ENCODE results near the gene SRD5A1.
"Not testable (repeated sequence)": the region's sequence is repeated elsewhere in the genome, so short reads cannot be mapped to it uniquely, and the experiment has no call there.

The SRD5A1 gene

DNA sequence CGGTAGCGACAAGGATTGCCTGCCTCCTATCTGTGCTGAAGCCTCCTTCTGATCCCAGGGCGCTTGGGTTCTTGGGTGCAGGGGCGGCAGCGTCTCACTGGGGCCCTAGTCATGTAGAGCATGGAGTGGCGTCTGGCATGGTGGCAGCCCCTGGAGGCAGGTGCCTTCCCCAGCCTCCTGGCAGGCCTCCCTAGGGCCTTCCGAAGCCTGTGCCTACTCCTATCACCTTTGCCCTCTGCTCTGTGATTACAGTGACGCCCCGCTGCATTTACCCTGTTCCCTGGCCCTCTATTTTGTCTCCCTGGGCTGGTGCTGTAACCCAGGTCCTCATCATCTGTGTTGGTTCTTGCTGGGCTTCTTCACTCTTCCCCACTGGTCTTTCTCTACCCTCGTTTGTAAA is 3.8 kb downstream of the SRD5A1 start:
- DNase-seq (ENCODE audit: low read depth): no peak
- TF ChIP-seq MYC (IDR thresholded peaks at IDR 0.05; ENCODE audit: low read depth, low read length) (no peak), POLR2A (IDR thresholded peaks at IDR 0.05; ENCODE audit: extremely low read depth, insufficient read length) (no peak)
- TF ChIP-seq, protein P1, sequence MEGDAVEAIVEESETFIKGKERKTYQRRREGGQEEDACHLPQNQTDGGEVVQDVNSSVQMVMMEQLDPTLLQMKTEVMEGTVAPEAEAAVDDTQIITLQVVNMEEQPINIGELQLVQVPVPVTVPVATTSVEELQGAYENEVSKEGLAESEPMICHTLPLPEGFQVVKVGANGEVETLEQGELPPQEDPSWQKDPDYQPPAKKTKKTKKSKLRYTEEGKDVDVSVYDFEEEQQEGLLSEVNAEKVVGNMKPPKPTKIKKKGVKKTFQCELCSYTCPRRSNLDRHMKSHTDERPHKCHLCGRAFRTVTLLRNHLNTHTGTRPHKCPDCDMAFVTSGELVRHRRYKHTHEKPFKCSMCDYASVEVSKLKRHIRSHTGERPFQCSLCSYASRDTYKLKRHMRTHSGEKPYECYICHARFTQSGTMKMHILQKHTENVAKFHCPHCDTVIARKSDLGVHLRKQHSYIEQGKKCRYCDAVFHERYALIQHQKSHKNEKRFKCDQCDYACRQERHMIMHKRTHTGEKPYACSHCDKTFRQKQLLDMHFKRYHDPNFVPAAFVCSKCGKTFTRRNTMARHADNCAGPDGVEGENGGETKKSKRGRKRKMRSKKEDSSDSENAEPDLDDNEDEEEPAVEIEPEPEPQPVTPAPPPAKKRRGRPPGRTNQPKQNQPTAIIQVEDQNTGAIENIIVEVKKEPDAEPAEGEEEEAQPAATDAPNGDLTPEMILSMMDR (IDR thresholded peaks at IDR 0.05; ENCODE audit: low read depth, low read length): no peak
- TF ChIP-seq, protein P2, sequence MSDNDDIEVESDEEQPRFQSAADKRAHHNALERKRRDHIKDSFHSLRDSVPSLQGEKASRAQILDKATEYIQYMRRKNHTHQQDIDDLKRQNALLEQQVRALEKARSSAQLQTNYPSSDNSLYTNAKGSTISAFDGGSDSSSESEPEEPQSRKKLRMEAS (IDR thresholded peaks at IDR 0.05; ENCODE audit: low read depth, low read length): no peak
- H3K4me3 ChIP-seq (ENCODE audit: low read depth, low read length): no peak overlapping the region

DNA sequence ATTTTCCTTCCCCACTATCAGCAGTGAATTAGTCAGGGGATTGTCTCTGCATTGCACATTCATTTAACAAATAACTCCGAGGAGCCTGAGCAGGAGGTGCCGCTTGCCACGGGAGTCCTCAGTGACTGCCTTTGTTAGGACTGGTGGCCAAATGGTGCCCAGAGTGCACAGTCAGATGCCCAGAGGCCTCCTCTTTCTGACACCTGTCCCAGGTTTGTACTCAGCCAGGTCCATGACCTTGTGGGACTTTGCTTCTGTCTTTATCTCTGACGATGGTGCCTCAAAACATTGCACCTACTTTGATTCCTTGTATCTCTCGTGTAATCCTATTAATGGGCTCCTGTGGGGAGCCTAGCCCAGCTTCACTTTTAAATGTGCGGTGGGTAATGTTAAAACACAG is 4.3 kb downstream of the SRD5A1 start:
- no peak for DNase-seq (ENCODE audit: low read depth)
- H3K4me3 ChIP-seq (ENCODE audit: low read depth, low read length): no peak overlapping the region
- no peak for TF ChIP-seq MYC (IDR thresholded peaks at IDR 0.05; ENCODE audit: low read depth, low read length)
- TF ChIP-seq, protein P1 (IDR thresholded peaks at IDR 0.05; ENCODE audit: low read depth, low read length): no peak
- TF ChIP-seq, protein P2 (IDR thresholded peaks at IDR 0.05; ENCODE audit: low read depth, low read length): no peak

GRCh38 chr5:6638236-6638635 is 5.0 kb downstream of the SRD5A1 start:
- DNase-seq (ENCODE audit: low read depth): peak; percentile 16
- TF ChIP-seq MYC (IDR thresholded peaks at IDR 0.05; ENCODE audit: low read depth, low read length) (no peak), POLR2A (IDR thresholded peaks at IDR 0.05; ENCODE audit: extremely low read depth, insufficient read length) (no peak)
- TF ChIP-seq, protein P1 (IDR thresholded peaks at IDR 0.05; ENCODE audit: low read depth, low read length): no peak
- TF ChIP-seq, protein P2 (IDR thresholded peaks at IDR 0.05; ENCODE audit: low read depth, low read length): no peak
- no peak overlapping the region for H3K4me3 ChIP-seq (ENCODE audit: low read depth, low read length)

GRCh38 chr5:6642655-6643054 is 9.4 kb downstream of the SRD5A1 start:
- TF ChIP-seq MYC (IDR thresholded peaks at IDR 0.05; ENCODE audit: low read depth, low read length) (no peak), POLR2A (IDR thresholded peaks at IDR 0.05; ENCODE audit: extremely low read depth, insufficient read length) (no peak)
- TF ChIP-seq, protein P1 (IDR thresholded peaks at IDR 0.05; ENCODE audit: low read depth, low read length): no peak
- TF ChIP-seq, protein P2 (IDR thresholded peaks at IDR 0.05; ENCODE audit: low read depth, low read length): no peak
- H3K4me3 ChIP-seq (ENCODE audit: low read depth, low read length): no peak overlapping the region
- no peak for DNase-seq (ENCODE audit: low read depth)

DNA sequence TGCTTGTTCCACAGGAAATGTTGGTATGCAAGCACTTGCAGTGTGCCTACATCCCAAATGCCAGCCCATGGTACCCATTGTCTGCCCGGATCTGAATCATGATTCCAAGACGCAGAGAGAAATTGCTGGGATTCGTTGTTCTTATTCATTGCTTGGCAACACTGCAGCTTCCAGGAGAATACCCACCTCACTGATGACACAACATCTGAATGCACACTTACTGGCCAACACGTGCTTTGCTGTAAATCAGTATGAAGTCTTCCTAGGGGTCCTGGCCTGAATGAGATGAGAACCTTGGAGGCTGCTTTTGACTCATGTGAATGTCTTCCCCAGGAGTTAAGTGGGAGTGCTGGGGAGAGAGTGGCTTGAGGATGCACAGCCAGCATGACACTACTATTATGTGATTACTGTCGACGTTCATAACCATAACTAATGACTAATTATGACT is 11.6 kb downstream of the SRD5A1 start:
- H3K4me3 ChIP-seq (ENCODE audit: low read depth, low read length): no peak overlapping the region
- DNase-seq (ENCODE audit: low read depth): no peak
- TF ChIP-seq MYC (IDR thresholded peaks at IDR 0.05; ENCODE audit: low read depth, low read length): no peak
- TF ChIP-seq, protein P1 (IDR thresholded peaks at IDR 0.05; ENCODE audit: low read depth, low read length): no peak
- TF ChIP-seq POLR2A (IDR thresholded peaks at IDR 0.05; ENCODE audit: extremely low read depth, insufficient read length): no peak
- TF ChIP-seq, protein P2 (IDR thresholded peaks at IDR 0.05; ENCODE audit: low read depth, low read length): no peak

DNA sequence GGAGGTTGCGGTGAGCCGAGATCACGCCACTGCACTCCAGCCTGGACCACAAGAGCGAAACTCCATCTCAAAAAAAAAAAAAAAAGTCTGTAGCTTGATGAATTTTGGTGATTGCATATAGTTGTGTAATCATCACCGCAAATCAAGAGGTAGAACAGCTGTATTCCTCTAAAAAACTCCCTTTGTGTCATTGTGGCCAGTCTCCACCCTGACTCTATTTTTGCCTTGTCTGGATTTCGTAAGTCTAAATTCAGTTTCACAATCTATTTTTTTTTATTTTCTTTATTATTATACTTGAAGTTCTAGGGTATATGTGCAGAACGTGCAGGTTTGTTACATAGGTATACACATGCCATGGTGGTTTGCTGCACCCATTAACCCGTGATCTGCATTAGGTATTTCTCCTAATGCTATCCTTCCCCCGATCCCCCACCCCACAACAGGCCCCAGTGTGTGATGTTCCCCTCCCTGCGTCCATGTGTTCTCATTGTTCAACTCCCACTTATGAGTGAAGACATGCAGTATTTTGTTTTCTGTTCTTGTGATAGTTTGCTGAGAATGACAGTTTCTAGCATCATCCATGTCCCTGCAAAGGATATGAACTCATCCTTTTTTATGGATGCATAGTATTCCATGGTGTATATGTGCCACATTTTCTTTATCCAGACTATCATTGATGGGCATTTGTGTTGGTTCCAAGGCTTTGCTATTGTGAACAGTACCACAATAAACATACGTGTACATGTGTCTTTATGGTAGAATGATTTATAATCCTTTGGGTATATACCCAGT is 12.5 kb downstream of the SRD5A1 start:
- not testable (repeated sequence) for H3K4me3 ChIP-seq (ENCODE audit: low read depth, low read length)
- peak; percentile 89 for DNase-seq (ENCODE audit: low read depth)
